ENCODE data around the gene CLDN10. TPM values are rescaled to one million over a fixed set of nuclear protein-coding genes. Genes with fewer than 3 reads are reported as not detected.

Gene CLDN10
- total and polyA plus RNA-seq, 9 donors: 0.45 to 28.7 (median 1.5) TPM; not detected in 1

DNA sequence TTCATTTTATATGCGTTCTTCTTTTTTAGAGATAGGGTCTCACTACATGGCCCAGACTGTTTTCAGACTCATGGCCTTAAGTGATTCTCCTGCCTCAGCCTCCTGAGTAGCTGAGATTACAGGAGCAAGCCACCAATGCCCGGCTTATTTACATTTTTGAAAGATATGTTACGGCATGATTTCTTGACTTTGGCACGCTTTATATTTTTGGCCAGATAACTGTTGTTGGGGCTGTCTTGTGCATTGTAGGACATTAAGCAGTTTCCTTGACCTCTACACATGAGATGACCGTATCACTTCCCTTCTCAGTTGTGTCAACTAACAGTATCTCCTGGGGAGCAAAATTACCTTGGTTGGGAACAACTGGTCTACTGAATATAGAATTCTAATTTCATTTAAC lies 28.9 kb upstream of the CLDN10 start:
- no peaks in the 10 kb centered on the region for H3K36me3 ChIP-seq
- H3K4me1 ChIP-seq (ENCODE audit: insufficient read depth): no peaks in the 10 kb centered on the region
- H3K9me3 ChIP-seq: no peaks in the 10 kb centered on the region
- no peak overlapping the region for H3K4me3 ChIP-seq
- H3K27me3 ChIP-seq: no peaks in the 10 kb centered on the region
- no peak for TF ChIP-seq EP300 (IDR thresholded peaks at IDR 0.05)
- TF ChIP-seq, protein P1, sequence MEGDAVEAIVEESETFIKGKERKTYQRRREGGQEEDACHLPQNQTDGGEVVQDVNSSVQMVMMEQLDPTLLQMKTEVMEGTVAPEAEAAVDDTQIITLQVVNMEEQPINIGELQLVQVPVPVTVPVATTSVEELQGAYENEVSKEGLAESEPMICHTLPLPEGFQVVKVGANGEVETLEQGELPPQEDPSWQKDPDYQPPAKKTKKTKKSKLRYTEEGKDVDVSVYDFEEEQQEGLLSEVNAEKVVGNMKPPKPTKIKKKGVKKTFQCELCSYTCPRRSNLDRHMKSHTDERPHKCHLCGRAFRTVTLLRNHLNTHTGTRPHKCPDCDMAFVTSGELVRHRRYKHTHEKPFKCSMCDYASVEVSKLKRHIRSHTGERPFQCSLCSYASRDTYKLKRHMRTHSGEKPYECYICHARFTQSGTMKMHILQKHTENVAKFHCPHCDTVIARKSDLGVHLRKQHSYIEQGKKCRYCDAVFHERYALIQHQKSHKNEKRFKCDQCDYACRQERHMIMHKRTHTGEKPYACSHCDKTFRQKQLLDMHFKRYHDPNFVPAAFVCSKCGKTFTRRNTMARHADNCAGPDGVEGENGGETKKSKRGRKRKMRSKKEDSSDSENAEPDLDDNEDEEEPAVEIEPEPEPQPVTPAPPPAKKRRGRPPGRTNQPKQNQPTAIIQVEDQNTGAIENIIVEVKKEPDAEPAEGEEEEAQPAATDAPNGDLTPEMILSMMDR (IDR thresholded peaks at IDR 0.05): no peak
- no peak for TF ChIP-seq POLR2A (IDR thresholded peaks at IDR 0.05)
- DNase-seq: no peak
- WGBS, 3 donors: 42 to 78% (median 47%) methylated on average over 5 of the region's 5 CpGs
- H3K27ac ChIP-seq: no peak overlapping the region
- intact Hi-C loops (cut with DNase I): no loop called here

DNA sequence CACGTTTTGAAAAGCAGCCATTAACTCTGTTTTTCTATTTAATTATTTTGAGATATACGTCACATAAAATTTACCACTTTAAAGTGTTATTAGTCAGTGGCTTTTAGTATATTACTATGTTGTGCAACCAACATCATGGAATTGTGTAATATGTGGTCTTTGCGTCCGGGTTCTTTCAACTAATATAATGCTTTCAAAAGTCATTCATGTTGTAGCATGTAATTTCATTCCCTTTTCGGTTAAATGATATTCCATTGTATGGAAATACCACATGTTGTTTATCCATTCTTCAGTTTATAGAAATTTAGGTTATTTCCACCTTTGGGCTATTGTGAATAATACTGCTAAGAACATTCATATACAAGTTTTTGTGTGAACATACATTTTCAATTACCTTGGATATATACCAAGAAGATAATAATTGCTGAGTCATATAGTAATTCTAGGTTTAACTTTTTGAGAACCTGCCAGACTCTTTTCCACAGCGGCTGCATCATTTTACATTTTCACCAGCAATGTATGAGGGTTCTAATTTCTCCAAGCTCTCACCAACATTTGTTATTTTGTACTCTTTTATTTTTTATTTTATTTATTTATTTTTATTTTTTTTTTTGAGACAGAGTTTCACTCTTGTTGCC lies 28.1 kb upstream of the CLDN10 start:
- no peak for DNase-seq
- TF ChIP-seq POLR2A (IDR thresholded peaks at IDR 0.05): no peak
- TF ChIP-seq, protein P1 (IDR thresholded peaks at IDR 0.05): no peak
- TF ChIP-seq EP300 (IDR thresholded peaks at IDR 0.05): no peak
- Histone ChIP-seq H3K36me3 (no peaks in the 10 kb centered on the region), H3K27me3 (no peaks in the 10 kb centered on the region), H3K27ac (no peak overlapping the region), H3K4me1 (ENCODE audit: insufficient read depth) (no peaks in the 10 kb centered on the region), H3K4me3 (no peak overlapping the region), H3K9me3 (no peaks in the 10 kb centered on the region)
- 66 to 80% (median 67%) methylated on average over 6 of the region's 6 CpGs for WGBS, 3 donors
- intact Hi-C loops (cut with DNase I): no loop called here

DNA sequence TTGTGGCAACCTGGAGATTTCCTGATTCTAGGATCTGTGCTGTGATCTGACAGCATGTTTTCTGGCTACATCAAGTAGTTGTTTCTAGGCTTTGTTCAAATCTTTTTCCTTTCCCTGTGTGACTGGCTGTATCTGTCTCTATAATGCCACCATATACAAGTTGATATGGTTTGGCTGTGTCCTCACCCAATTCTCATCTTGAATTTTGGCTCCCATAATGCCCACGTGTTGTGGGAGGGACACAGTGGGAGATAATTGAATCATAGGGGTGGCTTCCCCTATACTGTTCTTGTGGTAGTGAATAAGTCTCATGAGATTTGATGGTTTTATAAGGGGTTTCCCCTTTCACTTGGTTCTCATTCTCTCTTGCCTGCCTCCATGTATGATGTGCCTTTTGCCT lies 24.6 kb upstream of the CLDN10 start:
- no peak overlapping the region for H3K4me3 ChIP-seq
- no peaks in the 10 kb centered on the region for H3K27me3 ChIP-seq
- 71 to 77% (median 71%) methylated on average over 1 of the region's 1 CpG for WGBS, 3 donors
- no peak overlapping the region for H3K27ac ChIP-seq
- TF ChIP-seq EP300 (IDR thresholded peaks at IDR 0.05): no peak
- no peak for TF ChIP-seq POLR2A (IDR thresholded peaks at IDR 0.05)
- TF ChIP-seq, protein P1 (IDR thresholded peaks at IDR 0.05): no peak
- no peak for DNase-seq
- H3K36me3 ChIP-seq: no peaks in the 10 kb centered on the region
- intact Hi-C loops (cut with DNase I): no loop called here
- H3K4me1 ChIP-seq (ENCODE audit: insufficient read depth): no peaks in the 10 kb centered on the region
- H3K9me3 ChIP-seq: no peaks in the 10 kb centered on the region

DNA sequence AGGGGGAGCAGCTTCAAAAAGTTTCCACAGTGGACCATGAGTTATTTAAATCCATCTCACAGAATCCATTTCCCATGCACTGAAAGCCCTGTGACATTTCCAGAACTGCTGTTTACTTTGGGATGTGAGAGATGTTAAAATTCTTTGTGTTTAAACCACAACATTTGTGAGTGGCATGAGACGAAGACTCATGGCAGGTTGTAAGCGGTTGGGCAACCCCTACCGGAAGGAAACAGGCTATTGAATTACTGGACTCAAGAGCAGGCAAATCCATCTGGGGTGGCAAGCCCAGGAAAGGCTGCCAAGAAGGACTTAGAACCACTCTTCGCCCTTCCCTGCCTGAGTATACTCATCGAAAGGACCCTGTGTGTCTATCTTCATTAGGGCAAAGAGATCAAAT lies 22.3 kb upstream of the CLDN10 start:
- no peak for TF ChIP-seq POLR2A (IDR thresholded peaks at IDR 0.05)
- no peaks in the 10 kb centered on the region for H3K9me3 ChIP-seq
- no peak overlapping the region for H3K4me3 ChIP-seq
- H3K27ac ChIP-seq: no peak overlapping the region
- WGBS, 3 donors: 77 to 79% (median 77%) methylated on average over 5 of the region's 5 CpGs
- no peaks in the 10 kb centered on the region for H3K27me3 ChIP-seq
- intact Hi-C loops (cut with DNase I): no loop called here
- H3K4me1 ChIP-seq (ENCODE audit: insufficient read depth): no peaks in the 10 kb centered on the region
- no peaks in the 10 kb centered on the region for H3K36me3 ChIP-seq
- no peak for DNase-seq

DNA sequence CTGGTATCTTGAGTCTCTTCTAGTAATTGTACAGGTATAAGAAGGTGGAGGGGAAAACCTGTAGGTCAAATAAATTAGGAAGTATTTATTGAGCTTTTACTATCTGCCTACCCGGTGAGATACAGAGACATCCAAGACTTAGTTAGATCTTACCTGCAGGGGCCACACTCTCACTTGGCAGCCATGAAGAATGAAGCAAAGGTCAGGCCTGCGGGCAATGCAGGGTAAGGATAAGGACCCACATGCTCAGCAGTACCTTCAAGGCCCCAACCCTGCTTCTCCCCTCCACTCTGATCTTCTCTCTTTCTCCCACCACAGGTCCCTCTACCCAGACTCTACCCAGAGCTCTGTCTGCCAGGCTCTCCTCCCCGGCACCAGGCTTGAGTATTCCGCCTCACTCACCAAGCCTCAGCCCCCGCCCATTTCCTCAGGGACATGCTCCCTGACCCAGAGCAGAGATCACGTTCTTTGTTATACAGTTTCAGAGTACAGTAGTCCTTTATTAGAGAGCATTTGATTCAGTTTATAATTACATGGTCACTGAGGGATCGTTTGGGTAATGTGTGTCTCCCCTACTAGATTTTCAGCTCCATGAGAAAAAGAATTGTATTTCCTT lies 18.9 kb upstream of the CLDN10 start:
- intact Hi-C loops (cut with DNase I): no loop called here
- Histone ChIP-seq H3K9me3 (no peaks in the 10 kb centered on the region), H3K27me3 (no peaks in the 10 kb centered on the region), H3K4me1 (ENCODE audit: insufficient read depth) (no peaks in the 10 kb centered on the region), H3K36me3 (no peaks in the 10 kb centered on the region), H3K27ac (no peak overlapping the region), H3K4me3 (no peak overlapping the region)
- TF ChIP-seq POLR2A (IDR thresholded peaks at IDR 0.05) (no peak), EP300 (IDR thresholded peaks at IDR 0.05) (no peak)
- TF ChIP-seq, protein P1 (IDR thresholded peaks at IDR 0.05): no peak
- 68 to 74% (median 69%) methylated on average over 7 of the region's 7 CpGs for WGBS, 3 donors
- no peak for DNase-seq

Data from ovary (tissue), 9 donors.